Loucy (cell line): ENCODE measurements around the gene TXLNB.

Experiments
- EZH2phosphoT487 ChIP-seq: fragments of 200-600 bp; IDR thresholded peaks from 2 replicates; pipeline ENCODE4 v1.6.1; 2018; ENCODE audit warnings: antibody characterized with exemption, mild to moderate bottlenecking, moderate library complexity, borderline replicate concordance
- TF ChIP-seq, protein P1 (sequence below): fragments of 200-600 bp; sonication (generic); conservative IDR thresholded peaks from 2 replicates; pipeline ENCODE4 v1.5.1; 2014; ENCODE audit warnings: mild to moderate bottlenecking, antibody characterized with exemption, low read length

DNA sequence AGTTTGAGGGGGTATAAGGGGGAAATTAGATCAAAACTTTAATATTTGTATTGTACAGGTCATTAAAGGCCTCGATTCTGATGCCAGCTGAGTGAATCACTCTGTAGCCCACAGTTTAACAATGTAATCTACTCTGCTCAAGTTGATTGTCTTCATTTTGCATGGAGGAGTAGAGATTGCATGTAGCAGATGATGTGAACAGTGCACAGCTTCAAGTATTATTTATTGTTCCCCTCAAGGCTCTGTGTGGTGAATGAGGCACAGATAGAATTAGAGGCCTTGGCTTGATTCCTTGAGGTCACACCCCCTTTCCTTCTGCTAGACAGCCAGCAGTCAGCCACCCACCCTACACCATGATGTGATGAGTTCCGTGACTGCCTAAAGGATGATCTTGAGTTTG is 38.1 kb downstream of the TXLNB start:
- TF ChIP-seq, protein P1, sequence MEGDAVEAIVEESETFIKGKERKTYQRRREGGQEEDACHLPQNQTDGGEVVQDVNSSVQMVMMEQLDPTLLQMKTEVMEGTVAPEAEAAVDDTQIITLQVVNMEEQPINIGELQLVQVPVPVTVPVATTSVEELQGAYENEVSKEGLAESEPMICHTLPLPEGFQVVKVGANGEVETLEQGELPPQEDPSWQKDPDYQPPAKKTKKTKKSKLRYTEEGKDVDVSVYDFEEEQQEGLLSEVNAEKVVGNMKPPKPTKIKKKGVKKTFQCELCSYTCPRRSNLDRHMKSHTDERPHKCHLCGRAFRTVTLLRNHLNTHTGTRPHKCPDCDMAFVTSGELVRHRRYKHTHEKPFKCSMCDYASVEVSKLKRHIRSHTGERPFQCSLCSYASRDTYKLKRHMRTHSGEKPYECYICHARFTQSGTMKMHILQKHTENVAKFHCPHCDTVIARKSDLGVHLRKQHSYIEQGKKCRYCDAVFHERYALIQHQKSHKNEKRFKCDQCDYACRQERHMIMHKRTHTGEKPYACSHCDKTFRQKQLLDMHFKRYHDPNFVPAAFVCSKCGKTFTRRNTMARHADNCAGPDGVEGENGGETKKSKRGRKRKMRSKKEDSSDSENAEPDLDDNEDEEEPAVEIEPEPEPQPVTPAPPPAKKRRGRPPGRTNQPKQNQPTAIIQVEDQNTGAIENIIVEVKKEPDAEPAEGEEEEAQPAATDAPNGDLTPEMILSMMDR = no peak
- TF ChIP-seq EZH2phosphoT487 = no peak
